HEK293T (cell line): ENCODE data around the gene LRMDA.
A peak's percentile ranks its signal among the peaks of the same experiment; 100 is the strongest.

Source experiments
- CTCF ChIA-PET: fragments of 350-600 bp; formaldehyde crosslinking; extraction: SDS; loops from one replicate; lab custom pipeline; 2021; ENCODE audit warnings: antibody characterized with exemption, inconsistent platforms; lab: Yijun Ruan, JAX
- POLR2A ChIA-PET: fragments of 350-600 bp; formaldehyde crosslinking; extraction: SDS; loops from one replicate; lab custom pipeline; 2020; ENCODE audit warnings: antibody characterized with exemption, inconsistent platforms; lab: Yijun Ruan, JAX
- DNase-seq: peaks from one replicate; pipeline ENCODE4 v3.0.0; 2012; ENCODE audit warnings: mixed read lengths; ENCODE audit errors: extremely low spot score
- ARNT ChIP-seq: fragments of 450-650 bp; IDR thresholded peaks from 2 replicates; pipeline ENCODE4 v1.6.1; 2017; ENCODE audit warnings: mild to moderate bottlenecking
- BHLHE40 ChIP-seq: fragments of 450-650 bp; IDR thresholded peaks from 2 replicates; pipeline ENCODE4 v1.6.1; 2016; ENCODE audit warnings: mild to moderate bottlenecking, moderate library complexity, borderline replicate concordance
- CTBP1 ChIP-seq: fragments of 450-650 bp; IDR thresholded peaks from 2 replicates; pipeline ENCODE4 v1.6.1; 2016; ENCODE audit warnings: borderline replicate concordance
- ELF4 ChIP-seq: fragments of 450-650 bp; IDR thresholded peaks from 2 replicates; pipeline ENCODE4 v1.6.1; 2017; ENCODE audit warnings: antibody characterized with exemption
- FOXA1 ChIP-seq: fragments of 450-650 bp; IDR thresholded peaks from 2 replicates; pipeline ENCODE4 v1.6.1; 2016; ENCODE audit warnings: mild to moderate bottlenecking
- FOXK2 ChIP-seq: fragments of 450-650 bp; IDR thresholded peaks from 2 replicates; pipeline ENCODE4 v1.6.1; 2016; ENCODE audit warnings: mild to moderate bottlenecking
- FOXM1 ChIP-seq: fragments of 450-650 bp; IDR thresholded peaks from 2 replicates; pipeline ENCODE4 v1.6.1; 2017; ENCODE audit warnings: mild to moderate bottlenecking, borderline replicate concordance
- HDGF ChIP-seq: fragments of 450-650 bp; IDR thresholded peaks from 2 replicates; pipeline ENCODE4 v1.6.1; 2017; ENCODE audit warnings: antibody characterized with exemption, borderline replicate concordance
- L3MBTL2 ChIP-seq: fragments of 450-650 bp; conservative IDR thresholded peaks from 2 replicates; pipeline ENCODE4 v1.6.1; 2016; ENCODE audit warnings: mild to moderate bottlenecking
- LEF1 ChIP-seq: fragments of 450-650 bp; IDR thresholded peaks from 2 replicates; pipeline ENCODE4 v1.6.1; 2017; ENCODE audit warnings: mild to moderate bottlenecking, borderline replicate concordance
- NFRKB ChIP-seq: fragments of 450-650 bp; IDR thresholded peaks from 2 replicates; pipeline ENCODE4 v1.6.1; 2016; ENCODE audit warnings: mild to moderate bottlenecking, moderate library complexity
- PKNOX1 ChIP-seq: fragments of 450-650 bp; IDR thresholded peaks from 2 replicates; pipeline ENCODE4 v1.6.1; 2016
- SP1 ChIP-seq: fragments of 450-650 bp; IDR thresholded peaks from 2 replicates; pipeline ENCODE4 v1.6.1; 2017
- SUZ12 ChIP-seq: fragments of 450-650 bp; IDR thresholded peaks from 2 replicates; pipeline ENCODE4 v1.6.1; 2016; ENCODE audit warnings: mild to moderate bottlenecking
- TARDBP ChIP-seq: fragments of 450-650 bp; IDR thresholded peaks from 2 replicates; pipeline ENCODE4 v1.6.1; 2016
- ZNF384 ChIP-seq: fragments of 450-650 bp; IDR thresholded peaks from 2 replicates; pipeline ENCODE4 v1.6.1; 2016

LRMDA gene

DNA sequence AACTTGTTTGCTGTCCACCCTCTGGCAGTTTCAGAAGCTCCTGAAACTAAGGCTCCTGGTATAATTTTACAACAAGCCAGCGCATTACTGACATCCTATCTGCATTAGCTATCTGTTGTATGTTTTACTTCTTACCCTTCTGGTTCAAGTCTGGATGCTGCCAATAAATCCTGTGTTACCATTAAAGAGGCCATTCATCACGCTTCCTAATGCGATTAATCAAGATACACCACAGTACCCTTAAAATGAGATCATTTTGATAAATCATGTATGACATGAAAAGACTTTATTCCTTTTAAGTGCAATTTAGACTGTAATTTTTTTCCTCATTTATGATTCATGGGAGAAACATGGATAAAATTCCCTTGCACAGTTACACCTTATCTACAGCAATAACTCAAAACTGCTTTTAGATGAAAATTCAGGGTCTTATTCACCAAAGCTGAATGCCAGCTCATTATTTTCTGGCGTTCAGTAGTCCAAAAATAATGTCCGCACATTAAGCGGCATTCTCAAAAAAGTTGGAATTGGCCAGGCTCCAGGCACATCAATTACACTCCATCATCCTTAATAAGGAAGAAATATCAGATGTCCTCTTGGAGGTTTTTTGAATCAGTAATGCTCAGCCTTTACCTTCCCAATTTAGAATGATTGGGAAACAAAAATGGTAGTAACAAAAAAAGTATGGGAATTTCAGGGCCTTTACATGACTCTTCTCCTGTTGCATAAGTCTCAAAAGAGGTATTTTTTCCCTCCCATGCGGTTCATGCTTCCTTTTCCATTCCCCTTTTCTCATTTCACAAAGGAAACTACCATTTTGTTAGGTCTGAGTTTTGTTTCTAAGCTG, 878.5 kb downstream of the LRMDA start:
- peak; percentile 84 for TF ChIP-seq ARNT
- no peak for TF ChIP-seq FOXA1
- TF ChIP-seq SUZ12 = no peak
- TF ChIP-seq FOXM1 = no peak
- TF ChIP-seq FOXK2 = no peak
- no peak for TF ChIP-seq NFRKB
- TF ChIP-seq SP1 = no peak
- TF ChIP-seq ZNF384 = no peak; the same call in 1 of the 2 replicates
- TF ChIP-seq L3MBTL2 = no peak
- peak; percentile 86; the same call in 1 of the 2 replicates for TF ChIP-seq CTBP1
- no peak for TF ChIP-seq BHLHE40
- TF ChIP-seq HDGF = no peak
- no peak for TF ChIP-seq TARDBP
- no peak for TF ChIP-seq ELF4
- TF ChIP-seq PKNOX1 = peak; percentile 94
- 0 out of 2 replicates have a peak, but pooled peaks have one; percentile 57 for TF ChIP-seq LEF1
- DNase-seq = no peak
- ChIA-PET CTCF (interaction anchor here (0.6 to 1.2 kb wide), 2 partner anchors 123 to 674 kb away, joined by 3 to 10 read pairs; no protein-coding TSS in a partner anchor), POLR2A (interaction anchor here (0.6 to 1.9 kb wide), 7 partner anchors 58 to 908 kb away, joined by 3 to 9 read pairs (median 3); partner anchors contain the start of gene ZNF503)

- DNase-seq = no peak
- ChIA-PET CTCF (interaction anchor here (1.2 kb wide), 1 partner anchor 123 kb away, joined by 3 read pairs; no protein-coding TSS in a partner anchor), POLR2A (interaction anchor here (1.1 to 1.9 kb wide), 3 partner anchors 58 to 909 kb away, joined by 3 to 9 read pairs (median 3); partner anchors contain the start of gene ZNF503)
- no peak for TF ChIP-seq PKNOX1
- no peak for TF ChIP-seq LEF1
- no peak for TF ChIP-seq CTBP1
- no peak for TF ChIP-seq ARNT
- TF ChIP-seq ELF4 = no peak
These were observed 879.2 kb downstream of the LRMDA start for GRCh38 chr10:76310588-76311080.

DNA sequence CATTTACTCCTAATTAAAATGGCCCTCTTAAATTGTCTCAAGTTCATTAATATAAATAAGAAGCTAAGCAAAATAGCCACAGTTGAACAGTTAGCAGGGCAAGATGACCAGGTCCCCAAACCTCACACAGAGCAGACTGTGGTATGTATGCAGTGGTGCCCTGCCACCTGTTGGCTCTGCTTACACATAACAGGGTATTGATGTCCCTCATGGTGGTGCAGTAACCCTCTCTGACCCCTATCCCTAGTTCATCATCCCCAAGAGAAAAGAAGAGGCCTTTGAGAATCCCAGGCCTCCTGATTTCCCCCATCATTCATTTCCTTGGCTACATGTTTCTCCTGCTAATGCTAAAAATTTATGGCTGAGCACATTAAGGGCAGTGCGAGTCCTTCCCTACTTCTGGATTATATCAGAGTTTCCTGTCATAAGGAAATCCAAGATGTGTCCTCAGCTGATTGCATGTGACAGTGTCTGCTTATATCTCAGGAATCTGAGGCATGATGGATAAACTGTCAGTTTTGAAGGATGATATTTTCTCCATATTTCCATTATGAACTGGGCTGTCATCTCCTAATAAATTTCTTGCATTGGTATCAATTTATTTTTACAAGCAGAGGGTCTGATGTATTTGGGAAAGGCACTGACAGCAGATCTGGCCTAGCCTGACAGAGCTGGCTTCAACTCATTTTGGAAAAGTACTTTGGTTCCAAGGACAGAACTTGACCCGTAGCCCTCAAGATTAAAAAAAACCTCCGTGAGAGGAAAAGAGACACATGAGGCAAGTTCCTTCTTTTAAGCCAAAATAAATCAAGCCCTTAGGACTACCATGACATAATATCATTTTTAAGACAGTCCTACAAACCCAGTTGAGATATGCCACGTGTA, 880.6 kb downstream of the LRMDA start:
- TF ChIP-seq TARDBP (no peak), PKNOX1 (peak; percentile 65)
- ChIA-PET POLR2A (interaction anchor here (0.8 kb wide), 1 partner anchor 198 kb away, joined by 3 read pairs; no protein-coding TSS in a partner anchor), CTCF (no interaction called here)
- peak; percentile 69 for DNase-seq

- POLR2A ChIA-PET = no interaction called here
- no peak for TF ChIP-seq LEF1
- no peak for TF ChIP-seq ZNF384
- TF ChIP-seq CTBP1 = no peak
- no peak for TF ChIP-seq NFRKB
- TF ChIP-seq BHLHE40 = no peak
- no peak for TF ChIP-seq L3MBTL2
- no peak for TF ChIP-seq SP1
- TF ChIP-seq FOXA1 = no peak
- TF ChIP-seq TARDBP = no peak
- no peak for TF ChIP-seq SUZ12
- CTCF ChIA-PET = interaction anchor here (1.5 kb wide), 1 partner anchor 9 kb away, joined by 4 read pairs; no protein-coding TSS in a partner anchor
- DNase-seq = no peak
These were observed 883.8 kb downstream of the LRMDA start for GRCh38 chr10:76315240-76315639.

GRCh38 chr10:76316234-76316633, 884.8 kb downstream of the LRMDA start:
- ChIA-PET CTCF (interaction anchor here (1.5 kb wide), 1 partner anchor 8 kb away, joined by 4 read pairs; no protein-coding TSS in a partner anchor), POLR2A (no interaction called here)
- no peak for DNase-seq
- TF ChIP-seq HDGF (no peak), SUZ12 (no peak), ZNF384 (no peak), LEF1 (no peak), NFRKB (no peak), FOXA1 (no peak), CTBP1 (no peak)

- POLR2A ChIA-PET = no interaction called here
- no peak for DNase-seq
- CTCF ChIA-PET = no interaction called here
- TF ChIP-seq SP1 = no peak
- no peak for TF ChIP-seq BHLHE40
- TF ChIP-seq L3MBTL2 = no peak
- no peak for TF ChIP-seq SUZ12
- TF ChIP-seq ARNT = no peak
- no peak for TF ChIP-seq PKNOX1
- no peak for TF ChIP-seq CTBP1
- no peak for TF ChIP-seq ZNF384
- TF ChIP-seq FOXK2 = no peak
- no peak for TF ChIP-seq HDGF
- no peak for TF ChIP-seq FOXA1
- TF ChIP-seq NFRKB = no peak
These were observed 885.7 kb downstream of the LRMDA start for GRCh38 chr10:76317078-76317477.
